Upper lobe of left lung (tissue), 6 donors: Measurements from ENCODE around the gene STK10. TPM values are rescaled to one million over a fixed set of nuclear protein-coding genes. Genes with fewer than 3 reads are reported as not detected.

Source experiments
- ATAC-seq, 2 donors: fragments of 200-7000 bp; cut with Tn5 transposase; one replicate each; pipeline ENCODE4 v1.9.1; 2022; ENCODE audit warnings: mild to moderate bottlenecking in 2 of 2, moderate library complexity in 2 of 2; ENCODE audit not compliant: low FRiP score in 2 of 2
- DNase-seq, 2 donors: peaks; one replicate each; pipeline ENCODE4 v3.0.0-alpha.2; 2019 to 2020
- H3K27ac ChIP-seq, 4 donors: fragments of 200-600 bp; sonication (generic); one replicate each; pipeline ENCODE4 v1.5.1; 2016 to 2019
- H3K27me3 ChIP-seq, 4 donors: fragments of 200-600 bp; sonication (generic); one replicate each; pipeline ENCODE4 v1.5.1; 2017 to 2019
- H3K36me3 ChIP-seq, 4 donors: fragments of 200-600 bp; sonication (generic); one replicate each; pipeline ENCODE4 v1.5.1; 2016 to 2019
- H3K4me1 ChIP-seq, 4 donors: fragments of 200-600 bp; sonication (generic); one replicate each; pipeline ENCODE4 v1.5.1; 2018 to 2019
- H3K4me3 ChIP-seq, 4 donors: fragments of 200-600 bp; sonication (generic); one replicate each; pipeline ENCODE4 v1.5.1; 2017 to 2019; ENCODE audit warnings: mild to moderate bottlenecking in 2 of 4, moderate library complexity in 1 of 4
- H3K9me3 ChIP-seq, 4 donors: fragments of 200-600 bp; sonication (generic); one replicate each; pipeline ENCODE4 v1.5.1; 2018 to 2019
- EP300 ChIP-seq, 4 donors: sonication (generic); formaldehyde crosslinking; IDR thresholded peaks; one replicate each; pipeline ENCODE4 v1.5.1; 2017; ENCODE audit warnings: antibody characterized with exemption in 4 of 4, control low read depth in 2 of 4
- POLR2A ChIP-seq, 4 donors: fragments of 450-650 bp; IDR thresholded peaks; one replicate each; pipeline ENCODE4 v1.5.1; 2016 to 2017; ENCODE audit warnings: antibody characterized with exemption in 4 of 4, mild to moderate bottlenecking in 2 of 4
- POLR2AphosphoS5 ChIP-seq, 2 donors: sonication (generic); formaldehyde crosslinking; IDR thresholded peaks; one replicate each; pipeline ENCODE4 v1.5.1; 2017; ENCODE audit warnings: antibody characterized with exemption in 2 of 2
- WGBS, 2 donors: methylation state at CpG; one replicate each; pipeline ENCODE4 v1.1.5; 2017 to 2018; 5-methylcytosine and 5-hydroxymethylcytosine counted together
- total RNA-seq, 6 donors: library from RNA; depleted of rRNA in 4 of 6; stranded (reverse); fragments of >200 nt in 4 of 6; gene quantifications; one replicate each; pipeline versions ENCODE4 v1.1.0 to v1.2.1, GENCODE V29; 2016 to 2021
- TF ChIP-seq, protein P1 (sequence below), 6 experiments: fragments of 450-650 bp in 4 of 6; fragments of 200-600 bp in 2 of 6; sonication (generic) in 2 of 6; IDR thresholded peaks; one replicate each; pipeline ENCODE4 v1.5.1; 2016 to 2019; ENCODE audit warnings: antibody characterized with exemption in 6 of 6
- donor health status: DM: no; HTN: no; CAD: no; lungs with moderate emphysema.
- donor health status: DM: no; HTN: yes; CAD: no; lungs with severe emphysema.

Gene STK10
- total RNA-seq, 6 donors from 2014 or later = 50.6 to 170 (median 60.5) TPM

DNA sequence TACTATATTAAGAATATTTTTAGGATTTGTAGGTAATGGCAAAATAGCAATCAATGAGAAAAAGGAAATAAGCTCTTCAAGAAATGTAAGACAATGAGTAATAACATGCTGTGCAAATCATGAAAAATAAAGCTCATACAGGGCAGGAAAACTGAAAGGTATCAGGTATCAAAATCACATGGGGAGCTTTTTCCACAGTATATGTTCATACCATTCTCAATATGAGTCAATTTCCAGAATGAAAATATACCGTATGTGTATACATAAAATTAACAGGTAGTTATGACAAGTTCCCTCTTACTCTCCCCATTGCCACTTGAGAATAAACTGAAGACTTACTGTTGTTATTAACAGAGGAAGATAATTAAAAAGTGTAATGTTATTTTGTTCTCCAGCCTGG, 41.9 kb upstream of the STK10 start:
- peaks cover 0 to 54% (median 11%) of the 10 kb centered on the region in 4 donors for H3K36me3 ChIP-seq
- no peak overlapping the region for H3K4me3 ChIP-seq

DNA sequence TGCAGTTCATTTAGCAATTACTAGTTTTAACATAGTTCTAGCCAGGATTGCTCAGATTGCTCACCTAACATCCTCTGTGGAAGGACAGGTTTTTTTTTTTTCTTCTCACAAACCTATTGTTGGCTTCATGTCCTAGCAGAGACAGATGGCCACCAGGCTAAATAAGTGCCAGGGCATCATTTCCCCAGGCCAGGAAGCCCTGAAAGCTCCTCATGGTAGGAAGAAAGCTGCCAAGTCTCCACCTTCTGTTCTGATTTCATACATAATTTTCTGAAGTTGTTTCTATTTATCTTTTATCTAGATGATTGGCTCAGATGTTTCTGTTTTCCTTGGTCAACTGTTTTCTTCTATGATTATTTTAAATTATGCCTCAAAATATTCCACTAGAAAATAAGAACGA, 37.0 kb upstream of the STK10 start:
- Histone ChIP-seq H3K4me1 (no peaks in the 10 kb centered on the region), H3K4me3 (no peak overlapping the region), H3K36me3 (peaks cover 0 to 22% (median 3%) of the 10 kb centered on the region in 4 donors), H3K27me3 (no peaks in the 10 kb centered on the region), H3K9me3 (no peaks in the 10 kb centered on the region), H3K27ac (no peak overlapping the region)
- ATAC-seq (no peak), DNase-seq (no peak)
- WGBS, 2 donors = 88 to 90% methylated on average over 1 of the region's 1 CpG
- TF ChIP-seq EP300 (IDR thresholded peaks at IDR 0.05) (no peak), POLR2A (IDR thresholded peaks at IDR 0.05) (no peak), POLR2AphosphoS5 (IDR thresholded peaks at IDR 0.05) (no peak)
- TF ChIP-seq, protein P1, sequence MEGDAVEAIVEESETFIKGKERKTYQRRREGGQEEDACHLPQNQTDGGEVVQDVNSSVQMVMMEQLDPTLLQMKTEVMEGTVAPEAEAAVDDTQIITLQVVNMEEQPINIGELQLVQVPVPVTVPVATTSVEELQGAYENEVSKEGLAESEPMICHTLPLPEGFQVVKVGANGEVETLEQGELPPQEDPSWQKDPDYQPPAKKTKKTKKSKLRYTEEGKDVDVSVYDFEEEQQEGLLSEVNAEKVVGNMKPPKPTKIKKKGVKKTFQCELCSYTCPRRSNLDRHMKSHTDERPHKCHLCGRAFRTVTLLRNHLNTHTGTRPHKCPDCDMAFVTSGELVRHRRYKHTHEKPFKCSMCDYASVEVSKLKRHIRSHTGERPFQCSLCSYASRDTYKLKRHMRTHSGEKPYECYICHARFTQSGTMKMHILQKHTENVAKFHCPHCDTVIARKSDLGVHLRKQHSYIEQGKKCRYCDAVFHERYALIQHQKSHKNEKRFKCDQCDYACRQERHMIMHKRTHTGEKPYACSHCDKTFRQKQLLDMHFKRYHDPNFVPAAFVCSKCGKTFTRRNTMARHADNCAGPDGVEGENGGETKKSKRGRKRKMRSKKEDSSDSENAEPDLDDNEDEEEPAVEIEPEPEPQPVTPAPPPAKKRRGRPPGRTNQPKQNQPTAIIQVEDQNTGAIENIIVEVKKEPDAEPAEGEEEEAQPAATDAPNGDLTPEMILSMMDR (IDR thresholded peaks at IDR 0.05) = no peak

More for the DNA sequence above, 41.9 kb upstream of the STK10 start:
- no peak for TF ChIP-seq EP300 (IDR thresholded peaks at IDR 0.05)
- TF ChIP-seq POLR2AphosphoS5 (IDR thresholded peaks at IDR 0.05) = no peak
- TF ChIP-seq, protein P1 (IDR thresholded peaks at IDR 0.05) = no peak
- TF ChIP-seq POLR2A (IDR thresholded peaks at IDR 0.05) = no peak
- H3K27ac ChIP-seq = no peak overlapping the region
- H3K27me3 ChIP-seq = no peaks in the 10 kb centered on the region
- ATAC-seq (no peak), DNase-seq (no peak)
- H3K9me3 ChIP-seq = no peaks in the 10 kb centered on the region
- WGBS, 2 donors = 86 to 97% methylated on average over 1 of the region's 1 CpG
- H3K4me1 ChIP-seq = peaks cover 0 to under 1% (median 0%) of the 10 kb centered on the region in 4 donors

DNA sequence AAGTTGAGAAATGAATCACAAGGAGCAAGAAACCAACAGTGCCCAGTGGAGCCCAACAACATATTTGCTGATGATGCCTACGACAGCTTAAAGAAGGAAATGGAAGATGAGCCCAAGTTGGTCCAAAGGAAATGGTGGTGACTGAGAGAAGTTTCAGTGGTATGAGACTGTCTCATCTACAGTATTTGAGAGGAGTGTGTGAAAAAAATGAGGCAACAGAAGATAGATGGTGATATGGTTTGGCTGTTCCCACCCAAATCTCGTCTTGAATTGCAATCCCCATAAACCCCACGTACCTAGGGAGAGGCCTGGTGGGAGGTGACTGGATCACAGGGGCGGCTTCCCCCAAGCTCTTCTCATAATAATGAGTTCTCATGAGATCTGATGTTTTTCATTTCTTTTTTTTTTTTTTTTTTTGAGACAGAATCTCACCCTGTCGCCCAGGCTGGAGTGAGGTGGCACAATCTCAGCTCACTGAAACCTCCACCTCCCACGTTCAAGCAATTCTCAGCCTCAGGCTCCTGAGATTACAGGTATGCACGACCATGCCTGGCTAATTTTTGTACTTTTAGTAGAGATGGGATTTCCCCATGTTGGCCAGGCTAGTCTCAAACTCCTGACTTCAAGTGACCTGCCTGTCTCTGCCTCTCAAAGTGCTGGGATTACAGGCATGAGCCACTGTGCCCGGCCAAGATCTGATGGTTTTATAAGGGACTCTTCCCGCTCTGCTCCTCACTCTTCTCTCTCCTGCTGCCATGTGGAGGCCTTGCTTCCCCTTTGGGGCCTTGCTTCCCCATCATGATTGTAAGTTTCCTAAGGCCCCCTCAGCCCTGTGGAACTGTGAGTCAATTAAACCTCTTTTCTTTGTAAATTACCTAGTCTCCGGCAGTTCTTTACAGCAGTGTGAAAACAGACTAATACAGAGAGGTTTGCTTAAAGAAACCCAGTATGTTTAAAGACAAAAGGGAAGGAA, 36.2 kb upstream of the STK10 start:
- Histone ChIP-seq H3K4me1 (no peaks in the 10 kb centered on the region), H3K9me3 (no peaks in the 10 kb centered on the region), H3K36me3 (peaks cover 0 to 22% (median 3%) of the 10 kb centered on the region in 4 donors), H3K27ac (no peak overlapping the region), H3K4me3 (no peak overlapping the region), H3K27me3 (no peaks in the 10 kb centered on the region)
- no peak for ATAC-seq
- TF ChIP-seq POLR2A (IDR thresholded peaks at IDR 0.05) (no peak), POLR2AphosphoS5 (IDR thresholded peaks at IDR 0.05) (no peak), EP300 (IDR thresholded peaks at IDR 0.05) (no peak)
- TF ChIP-seq, protein P1 (IDR thresholded peaks at IDR 0.05) = no peak
- WGBS, 2 donors = 89% methylated on average over 10 of the region's 10 CpGs
- DNase-seq = no peak

DNA sequence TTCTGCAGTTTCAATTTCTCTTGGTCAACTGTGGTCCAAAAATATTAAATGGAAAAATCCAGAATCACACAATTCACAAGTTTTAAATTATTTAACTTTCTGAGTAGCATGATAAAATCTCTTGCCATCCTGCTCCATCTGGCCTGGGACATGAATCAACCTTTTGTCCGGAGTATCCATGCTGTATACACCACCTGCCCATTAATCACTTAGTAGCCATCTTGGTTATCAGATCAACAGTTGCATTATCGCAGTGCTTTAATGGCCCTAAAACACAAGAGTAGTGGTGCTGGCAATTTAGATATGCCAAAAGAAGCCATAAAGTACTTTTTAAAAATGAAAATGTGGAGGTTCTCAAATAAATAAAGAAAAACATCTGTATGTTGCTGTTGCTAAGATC, 31.3 kb upstream of the STK10 start:
- Histone ChIP-seq H3K9me3 (no peaks in the 10 kb centered on the region), H3K36me3 (peaks cover 0 to 8% (median 1%) of the 10 kb centered on the region in 4 donors), H3K27ac (no peak overlapping the region), H3K4me1 (no peaks in the 10 kb centered on the region), H3K4me3 (no peak overlapping the region), H3K27me3 (no peaks in the 10 kb centered on the region)
- TF ChIP-seq POLR2A (IDR thresholded peaks at IDR 0.05) = no peak
- no peak for TF ChIP-seq EP300 (IDR thresholded peaks at IDR 0.05)
- no peak for TF ChIP-seq POLR2AphosphoS5 (IDR thresholded peaks at IDR 0.05)
- TF ChIP-seq, protein P1 (IDR thresholded peaks at IDR 0.05) = no peak
- 97 to 98% methylated on average over 2 of the region's 2 CpGs for WGBS, 2 donors
- no peak for ATAC-seq
- no peak for DNase-seq
